H1 (cell line): Measurements from ENCODE around the gene PAQR5. TPM values are rescaled to one million over a fixed set of nuclear protein-coding genes. Genes with fewer than 3 reads are reported as not detected.

Source experiments
- CTCF ChIA-PET: fragments of 300-600 bp; sonication (Branson Sonifier 250); formaldehyde crosslinking; loops from one replicate; lab custom pipeline; 2021; ENCODE audit not compliant: partially characterized antibody; lab: Charles Lee
- POLR2A ChIA-PET: fragments of 300-600 bp; sonication (Branson Sonifier 250); formaldehyde crosslinking; loops from one replicate; lab custom pipeline; 2021; ENCODE audit warnings: inconsistent platforms; ENCODE audit not compliant: partially characterized antibody; lab: Charles Lee
- DNase-seq, 2 experiments: peaks; one replicate each; pipeline versions ENCODE4 v3.0.0 to v3.0.0-alpha.2; 2010 to 2022; ENCODE audit warnings: low spot score in 2 of 2, low read depth in 1 of 2, mixed read lengths in 1 of 2
- FAIRE-seq: peaks from 2 replicates; lab custom pipeline; 2011; peaks lifted over from hg19 to GRCh38; lab: Jason Lieb, UNC
- H2AFZ ChIP-seq: 2 replicates; pipeline ENCODE4 v1.8.1; 2012; ENCODE audit warnings: low read length, inconsistent platforms
- H2AK5ac ChIP-seq: 2 replicates; pipeline ENCODE4 v1.6.1; 2013; ENCODE audit warnings: low read depth, low read length
- H2BK120ac ChIP-seq: replicated peaks from 2 replicates; pipeline ENCODE3; 2013; ENCODE audit warnings: low read depth, low read length, inconsistent platforms
- H2BK12ac ChIP-seq: 2 replicates; pipeline ENCODE4 v1.6.1; 2013; ENCODE audit warnings: low read depth, low read length
- H2BK15ac ChIP-seq: 2 replicates; pipeline ENCODE4 v1.6.1; 2013; ENCODE audit warnings: low read length
- H2BK20ac ChIP-seq: 2 replicates; pipeline ENCODE4 v1.6.1; 2013; ENCODE audit warnings: low read length
- H2BK5ac ChIP-seq: 2 replicates; pipeline ENCODE4 v1.6.1; 2013; ENCODE audit warnings: low read depth, low read length
- H3K14ac ChIP-seq: 2 replicates; pipeline ENCODE4 v1.6.1; 2013; ENCODE audit warnings: inconsistent platforms; ENCODE audit not compliant: insufficient read length
- H3K18ac ChIP-seq: 2 replicates; pipeline ENCODE4 v1.6.1; 2013; ENCODE audit warnings: low read length; ENCODE audit errors: extremely low read depth
- H3K23ac ChIP-seq: 2 replicates; pipeline ENCODE4 v1.6.1; 2013; ENCODE audit warnings: inconsistent platforms; ENCODE audit not compliant: insufficient read length
- H3K23me2 ChIP-seq: 2 replicates; pipeline ENCODE4 v1.6.1; 2013; ENCODE audit warnings: low read depth, low read length
- H3K27ac ChIP-seq: 2 replicates; pipeline ENCODE4 v1.6.1; 2011; ENCODE audit warnings: low read depth, low read length, inconsistent platforms
- H3K27me3 ChIP-seq, 4 experiments: replicated peaks in 1 of 4; 1 replicate in 1 of 4; 2 replicates in 3 of 4; pipeline versions ENCODE4 v1.6.1 to v1.8.1; 2011 to 2013; ENCODE audit warnings: low read length in 3 of 4, mild to moderate bottlenecking in 3 of 4, inconsistent platforms in 2 of 4, mixed read lengths in 2 of 4, moderate library complexity in 1 of 4; ENCODE audit not compliant: control insufficient read depth in 3 of 4, insufficient read depth in 3 of 4; ENCODE audit errors: extremely low read depth in 1 of 4
- H3K36me3 ChIP-seq, 4 experiments: 2 replicates each; pipeline versions ENCODE4 v1.6.1 to v1.8.1; 2011 to 2013; ENCODE audit warnings: mild to moderate bottlenecking in 4 of 4, low read length in 3 of 4, moderate library complexity in 2 of 4, control low read depth in 1 of 4, inconsistent platforms in 1 of 4; ENCODE audit not compliant: insufficient read depth in 4 of 4, control insufficient read depth in 2 of 4
- H3K4ac ChIP-seq: replicated peaks from 2 replicates; pipeline ENCODE3; 2013; ENCODE audit warnings: low read length, low read depth, mixed read lengths, inconsistent platforms; ENCODE audit not compliant: insufficient read length
- H3K4me1 ChIP-seq, 4 experiments: replicated peaks in 1 of 4; 1 replicate in 1 of 4; 2 replicates in 3 of 4; pipeline versions ENCODE4 v1.6.1 to v1.8.1; 2011 to 2013; ENCODE audit warnings: low read length in 3 of 4, inconsistent platforms in 2 of 4, mixed read lengths in 1 of 4; ENCODE audit not compliant: insufficient read depth in 4 of 4, control insufficient read depth in 3 of 4
- H3K4me2 ChIP-seq, 2 experiments: 2 replicates each; pipeline versions ENCODE4 v1.6.1 to v1.8.1; 2011 to 2013; ENCODE audit warnings: low read depth in 2 of 2, low read length in 2 of 2, control low read depth in 1 of 2, inconsistent platforms in 1 of 2, mild to moderate bottlenecking in 1 of 2; ENCODE audit not compliant: insufficient read depth in 1 of 2
- H3K4me3 ChIP-seq, 4 experiments: fragments of 200-600, 300-600 bp in 1 of 4; sonication (generic), shearing (Covaris generic), sonication (Bioruptor Twin) in 1 of 4; 2 replicates each; pipeline versions ENCODE4 v1.5.1 to v1.8.1; 2011 to 2016; ENCODE audit warnings: low read length in 4 of 4, low read depth in 3 of 4, control low read depth in 2 of 4, inconsistent platforms in 2 of 4, mild to moderate bottlenecking in 2 of 4, mixed read lengths in 1 of 4, moderate library complexity in 1 of 4; ENCODE audit not compliant: insufficient read depth in 2 of 4; ENCODE audit errors: extremely low read depth in 1 of 4
- H3K56ac ChIP-seq: replicated peaks from 2 replicates; pipeline ENCODE3; 2013; ENCODE audit warnings: low read depth, mild to moderate bottlenecking, mixed read lengths, low read length, inconsistent platforms; ENCODE audit not compliant: insufficient read length
- H3K79me1 ChIP-seq: 2 replicates; pipeline ENCODE4 v1.6.1; 2013; ENCODE audit warnings: low read depth, low read length, control low read depth
- H3K79me2 ChIP-seq, 2 experiments: 2 replicates each; pipeline versions ENCODE4 v1.6.1 to v1.8.1; 2012 to 2013; ENCODE audit warnings: low read length in 2 of 2, mild to moderate bottlenecking in 2 of 2, inconsistent platforms in 1 of 2; ENCODE audit not compliant: insufficient read depth in 2 of 2, control insufficient read depth in 1 of 2
- H3K9ac ChIP-seq, 4 experiments: replicated peaks in 1 of 4; 1 replicate in 1 of 4; 2 replicates in 3 of 4; pipeline versions ENCODE4 v1.6.1 to v1.8.1; 2011 to 2013; ENCODE audit warnings: low read depth in 3 of 4, low read length in 3 of 4, control low read depth in 2 of 4, mild to moderate bottlenecking in 2 of 4, moderate library complexity in 2 of 4, inconsistent platforms in 1 of 4; ENCODE audit errors: extremely low read depth in 1 of 4
- H3K9me3 ChIP-seq, 2 experiments: 2 replicates each; pipeline versions ENCODE4 v1.6.1 to v1.8.1; 2012 to 2013; ENCODE audit warnings: mild to moderate bottlenecking in 2 of 2, moderate library complexity in 2 of 2, control low read depth in 1 of 2, inconsistent platforms in 1 of 2, low read depth in 1 of 2, low read length in 1 of 2, mixed read lengths in 1 of 2; ENCODE audit not compliant: insufficient read depth in 2 of 2
- H4K20me1 ChIP-seq, 2 experiments: replicated peaks in 1 of 2; 2 replicates each; pipeline versions ENCODE3 to v1.8.1; 2011 to 2013; ENCODE audit warnings: inconsistent platforms in 2 of 2, low read length in 2 of 2, mild to moderate bottlenecking in 1 of 2; ENCODE audit not compliant: insufficient read depth in 2 of 2, control insufficient read depth in 1 of 2
- H4K5ac ChIP-seq: 2 replicates; pipeline ENCODE4 v1.6.1; 2013; ENCODE audit warnings: low read length, low read depth, mixed read lengths, inconsistent platforms; ENCODE audit not compliant: insufficient read length
- H4K8ac ChIP-seq: 2 replicates; pipeline ENCODE4 v1.8.0; 2013; ENCODE audit warnings: mild to moderate bottlenecking, moderate library complexity, low read length, inconsistent platforms; ENCODE audit not compliant: insufficient read depth; ENCODE audit errors: extremely low read depth
- H4K91ac ChIP-seq: replicated peaks from 2 replicates; pipeline ENCODE3; 2013; ENCODE audit warnings: low read length, mixed read lengths, inconsistent platforms; ENCODE audit not compliant: insufficient read length
- CHD2 ChIP-seq: IDR thresholded peaks from 2 replicates; pipeline ENCODE4 v1.6.1; 2012; ENCODE audit warnings: low read length, improper control_type of control experiment
- EP300 ChIP-seq, 2 experiments: IDR thresholded peaks; 1 replicate in 1 of 2; 2 replicates in 1 of 2; pipeline ENCODE4 v1.6.1; 2011 to 2012; ENCODE audit warnings: low read depth in 2 of 2, low read length in 2 of 2, mild to moderate bottlenecking in 2 of 2, borderline replicate concordance in 1 of 2, inconsistent platforms in 1 of 2, moderate library complexity in 1 of 2
- HDAC2 ChIP-seq, 2 experiments: fragments of 300-600 bp in 1 of 2; sonication (generic) in 1 of 2; IDR thresholded peaks; 2 replicates each; pipeline ENCODE4 v1.6.1; 2011 to 2012; ENCODE audit warnings: low read depth in 2 of 2, low read length in 2 of 2, mild to moderate bottlenecking in 2 of 2, moderate library complexity in 2 of 2, borderline replicate concordance in 1 of 2, inconsistent platforms in 1 of 2
- JUN ChIP-seq: IDR thresholded peaks from 2 replicates; pipeline ENCODE4 v1.6.1; 2011; ENCODE audit warnings: low read depth, mild to moderate bottlenecking, improper control_type of control experiment, low read length
- KDM1A ChIP-seq: fragments of 200-600, 300-600 bp; sonication (generic); IDR thresholded peaks from 2 replicates; pipeline ENCODE4 v1.7.1; 2016; ENCODE audit warnings: mild to moderate bottlenecking, low read length, borderline replicate concordance
- KDM4A ChIP-seq: IDR thresholded peaks from one replicate; pipeline ENCODE4 v1.7.1; 2012; ENCODE audit warnings: low read depth, mild to moderate bottlenecking, moderate library complexity, low read length, inconsistent platforms; ENCODE audit not compliant: severe bottlenecking
- MAX ChIP-seq: IDR thresholded peaks from 2 replicates; pipeline ENCODE4 v1.6.1; 2012; ENCODE audit warnings: inconsistent platforms
- POLR2AphosphoS5 ChIP-seq: IDR thresholded peaks from 2 replicates; pipeline ENCODE4 v1.6.1; 2011; ENCODE audit warnings: low read depth, low read length
- RNF2 ChIP-seq: fragments of 200-900, 300-1000 bp; sonication (generic); IDR thresholded peaks from 2 replicates; pipeline ENCODE4 v1.7.1; 2016; ENCODE audit warnings: borderline replicate concordance, low read depth, mild to moderate bottlenecking, antibody characterized with exemption, low read length; ENCODE audit not compliant: poor library complexity, severe bottlenecking; ENCODE audit errors: missing control alignments
- SP1 ChIP-seq: IDR thresholded peaks from 2 replicates; pipeline ENCODE4 v1.6.1; 2011; ENCODE audit warnings: low read depth, low read length
- SP2 ChIP-seq: IDR thresholded peaks from 2 replicates; pipeline ENCODE4 v1.6.1; 2012; ENCODE audit warnings: mild to moderate bottlenecking, low read length, inconsistent platforms
- SRF ChIP-seq: IDR thresholded peaks from 2 replicates; pipeline ENCODE4 v1.6.1; 2011; ENCODE audit warnings: mild to moderate bottlenecking, low read depth, low read length, moderate library complexity
- TAF7 ChIP-seq: optimal IDR thresholded peaks from 2 replicates; pipeline ENCODE3; 2011; ENCODE audit warnings: low read depth, mild to moderate bottlenecking, inconsistent platforms, low read length, moderate library complexity, borderline replicate concordance
- YY1 ChIP-seq: IDR thresholded peaks from 2 replicates; pipeline ENCODE4 v1.6.1; 2011; ENCODE audit warnings: low read depth, mild to moderate bottlenecking, low read length
- WGBS, 2 experiments: shearing (Covaris generic) in 1 of 2; methylation state at CpG; one replicate each; pipeline versions ENCODE4 v1.1.6 to v1.1.7; 2013 to 2015; ENCODE audit warnings: low lambda C conversion rate in 2 of 2, mixed read lengths in 2 of 2, inconsistent platforms in 1 of 2, low coverage in 1 of 2, missing lambda C conversion rate in 1 of 2; ENCODE audit not compliant: insufficient replicate concordance in 2 of 2, insufficient coverage in 1 of 2, insufficient read length in 1 of 2; ENCODE audit errors: extremely low coverage in 1 of 2, missing lambda C conversion rate in 1 of 2; 5-methylcytosine and 5-hydroxymethylcytosine counted together
- polyA plus RNA-seq, 7 experiments: library from polyadenylated mRNA; depleted of rRNA in 3 of 7; stranded (reverse) in 5 of 7; unstranded in 2 of 7; fragments of >200 nt in 5 of 7; fragments of 200-250 nt in 2 of 7; gene quantifications; 1 replicate in 5 of 7; 2 replicates in 1 of 7; 4 replicates in 1 of 7; pipeline versions ENCODE4 v1.2.1 to v1.2.3, GENCODE V29; 2011 to 2013; ENCODE audit warnings: missing spikeins in 2 of 7, mixed read lengths in 2 of 7
- total RNA-seq: library from RNA; stranded (reverse); fragmentation: NEBNext Ultra II Directional; extraction: Animal tissue kit (Norgen Biotek cat#: 25700); gene quantifications from 2 replicates; pipeline ENCODE4 v1.2.1, GENCODE V29; 2021

The PAQR5 gene
- total and polyA plus RNA-seq, 2 of the 8 experiments (the other 6 are each of a cell fraction or from before 2014, with no cell fraction given), result 8.7 to 18.1 TPM

DNA sequence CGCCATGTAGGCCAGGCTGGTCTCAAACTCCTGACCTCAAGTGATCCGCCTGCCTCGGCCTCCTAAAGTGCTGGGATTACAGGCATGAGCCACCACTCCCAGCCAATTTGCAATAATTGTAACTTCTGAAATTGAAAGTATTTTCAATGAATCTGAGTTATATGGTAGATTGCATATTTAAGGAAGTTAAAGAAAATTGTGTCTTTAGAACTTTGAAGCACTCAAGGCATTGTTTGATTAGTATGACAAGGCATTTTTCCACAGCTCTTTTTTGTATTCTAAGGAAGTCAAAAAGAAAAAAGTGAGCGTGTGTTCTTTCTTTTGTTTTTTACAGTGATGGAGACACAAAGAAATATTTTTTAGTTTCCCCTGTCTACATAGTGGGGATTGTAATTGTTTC is 138.2 kb downstream of the PAQR5 start:
- no peak overlapping the region for H2BK5ac ChIP-seq
- no peak overlapping the region for H3K9ac ChIP-seq
- H3K56ac ChIP-seq, result no peak overlapping the region
- H4K8ac ChIP-seq, result no peak overlapping the region
- no peak overlapping the region for H3K23ac ChIP-seq
- no peak overlapping the region for H3K14ac ChIP-seq
- peaks cover 14 to 83% (median 67%) of the 10 kb centered on the region in 4 experiments for H3K36me3 ChIP-seq
- DNase-seq (no peak), FAIRE-seq (no peak)
- ChIA-PET POLR2A (interaction anchor here (1.3 to 3.0 kb wide), 2 partner anchors 11 to 12 kb away, joined by 4 to 15 read pairs; no protein-coding TSS in a partner anchor), CTCF (interaction anchor here (0.7 kb wide), 2 partner anchors 22 to 543 kb away, joined by 3 read pairs; no protein-coding TSS in a partner anchor)
- H4K20me1 ChIP-seq, result peaks cover 0 to 3% of the 10 kb centered on the region in 2 experiments
- no peaks in the 10 kb centered on the region for H3K23me2 ChIP-seq
- H2AK5ac ChIP-seq, result no peak overlapping the region
- no peak overlapping the region for H2BK120ac ChIP-seq
- H2BK15ac ChIP-seq, result no peak overlapping the region
- no peak overlapping the region for H2BK12ac ChIP-seq
- no peak overlapping the region for H3K4me3 ChIP-seq
- H3K9me3 ChIP-seq, result no peaks in the 10 kb centered on the region
- WGBS, 2 experiments, result 96% methylated on average over 4 of the region's 4 CpGs; no CpG with 5 or more reads in 1 of the 2 experiments
- H3K18ac ChIP-seq, result no peak overlapping the region
- no peak overlapping the region for H4K5ac ChIP-seq
- no peaks in the 10 kb centered on the region for H3K79me2 ChIP-seq
- no peak overlapping the region for H2BK20ac ChIP-seq
- H3K4ac ChIP-seq, result no peak overlapping the region
- no peak overlapping the region for H3K4me2 ChIP-seq
- H3K27me3 ChIP-seq, result no peaks in the 10 kb centered on the region
- H2AFZ ChIP-seq, result no peak overlapping the region
- H3K4me1 ChIP-seq, result no peaks in the 10 kb centered on the region; a peak in 1 of 7 replicates
- H4K91ac ChIP-seq, result no peak overlapping the region
- H3K79me1 ChIP-seq, result peaks cover 3% of the 10 kb centered on the region; the same call in 1 of the 2 replicates
- H3K27ac ChIP-seq, result no peak overlapping the region
- no peak for TF ChIP-seq POLR2AphosphoS5
- no peak for TF ChIP-seq EP300 (IDR thresholded peaks at IDR 0.05; ENCODE audit: borderline replicate concordance in 1 of 2, low read depth in 2 of 2, low read length in 2 of 2)
- no peak for TF ChIP-seq JUN
- TF ChIP-seq HDAC2 (IDR thresholded peaks at IDR 0.05; ENCODE audit: borderline replicate concordance in 1 of 2, low read depth in 2 of 2, low read length in 2 of 2), result no peak
- no peak for TF ChIP-seq MAX
- no peak for TF ChIP-seq KDM4A
- no peak for TF ChIP-seq KDM1A
- no peak for TF ChIP-seq YY1
- TF ChIP-seq SP2, result no peak
- TF ChIP-seq RNF2, result no peak
- TF ChIP-seq SP1, result no peak
- TF ChIP-seq SRF, result no peak
- no peak for TF ChIP-seq CHD2
- no peak for TF ChIP-seq TAF7
